Sigmoid colon (tissue), 7 donors: ENCODE data around the gene DGKH. TPM values are rescaled to one million over a fixed set of nuclear protein-coding genes. Genes with fewer than 3 reads are reported as not detected.

Experiments used
- DNase-seq: peaks from one replicate; pipeline ENCODE4 v3.0.0-alpha.2; 2019
- H3K27ac ChIP-seq, 4 donors: fragments of 200-600 bp; sonication (generic); one replicate each; pipeline ENCODE4 v1.5.1; 2016 to 2019; ENCODE audit warnings: mild to moderate bottlenecking in 1 of 4
- H3K27me3 ChIP-seq, 3 donors: fragments of 200-600 bp; sonication (generic); one replicate each; pipeline ENCODE4 v1.5.1; 2019; ENCODE audit warnings: mild to moderate bottlenecking in 1 of 3
- H3K36me3 ChIP-seq, 4 donors: fragments of 200-600 bp; sonication (generic); one replicate each; pipeline ENCODE4 v1.5.1; 2016 to 2019
- H3K4me1 ChIP-seq, 4 donors: fragments of 200-600 bp; sonication (generic); one replicate each; pipeline ENCODE4 v1.5.1; 2017 to 2019
- H3K4me3 ChIP-seq, 4 donors: fragments of 200-600 bp; sonication (generic); one replicate each; pipeline ENCODE4 v1.5.1; 2017 to 2019; ENCODE audit warnings: mild to moderate bottlenecking in 2 of 4, moderate library complexity in 1 of 4
- H3K9me3 ChIP-seq, 4 donors: fragments of 200-600 bp in 3 of 4; sonication (generic) in 3 of 4; one replicate each; pipeline versions ENCODE4 v1.5.1 to v1.6.1; 2013 to 2019
- CTCF ChIP-seq, 4 experiments: fragments of 450-650 bp in 3 of 4; fragments of 200-600 bp in 1 of 4; IDR thresholded peaks; one replicate each; pipeline ENCODE4 v1.5.1; 2016 to 2019; ENCODE audit warnings: antibody characterized with exemption in 4 of 4, mild to moderate bottlenecking in 3 of 4, moderate library complexity in 2 of 4
- EP300 ChIP-seq, 4 donors: sonication (generic); formaldehyde crosslinking; IDR thresholded peaks; one replicate each; pipeline ENCODE4 v1.6.1; 2017; ENCODE audit warnings: antibody characterized with exemption in 4 of 4
- POLR2A ChIP-seq, 2 donors: fragments of 450-650 bp; IDR thresholded peaks; one replicate each; pipeline ENCODE4 v1.6.1; 2016; ENCODE audit warnings: antibody characterized with exemption in 2 of 2, mild to moderate bottlenecking in 2 of 2, moderate library complexity in 2 of 2
- POLR2AphosphoS5 ChIP-seq, 4 donors: sonication (generic); formaldehyde crosslinking; IDR thresholded peaks; one replicate each; pipeline ENCODE4 v1.6.1; 2017; ENCODE audit warnings: antibody characterized with exemption in 4 of 4
- WGBS, 2 donors: extraction: QIAGEN DNeasy Blood & Tissue Kit; methylation state at CpG; one replicate each; pipeline ENCODE4 v1.1.7; 2013; 5-methylcytosine and 5-hydroxymethylcytosine counted together
- intact Hi-C: fragments of 100-400 bp; cut with DNase I; formaldehyde crosslinking; loops from one replicate; pipeline ENCODE4 v1.15.1; 2023
- polyA plus RNA-seq, 3 donors: library from polyadenylated mRNA; stranded (reverse); fragments of 200-250 nt; gene quantifications; one replicate each; pipeline ENCODE4 v1.2.3, GENCODE V29; 2013
- total RNA-seq, 4 donors: library from RNA; depleted of rRNA; stranded (reverse); fragments of >200 nt; gene quantifications; one replicate each; pipeline ENCODE4 v1.1.0, GENCODE V29; 2016
- donor health status: healthy with polysubstance abuse.
- donor health status: Bipolar disorder and iron deficiency.
- donor health status: healthy.

DGKH gene
- total and polyA plus RNA-seq, 7 donors = 1.2 to 23.3 (median 13.9) TPM

GRCh38 chr13:42073683-42074082 is 25.2 kb downstream of the DGKH start:
- TF ChIP-seq POLR2AphosphoS5 (IDR thresholded peaks at IDR 0.05) (no peak), CTCF (IDR thresholded peaks at IDR 0.05) (no peak), POLR2A (IDR thresholded peaks at IDR 0.05) (no peak), EP300 (IDR thresholded peaks at IDR 0.05) (no peak)
- Histone ChIP-seq H3K27ac (no peak overlapping the region), H3K4me3 (no peak overlapping the region), H3K9me3 (no peaks in the 10 kb centered on the region), H3K27me3 (no peaks in the 10 kb centered on the region), H3K36me3 (no peaks in the 10 kb centered on the region), H3K4me1 (peaks cover 0 to 44% (median 20%) of the 10 kb centered on the region in 4 donors)
- DNase-seq = no peak
- WGBS, 2 donors = 91 to 92% methylated on average over 3 of the region's 3 CpGs
- intact Hi-C loops = no loop called here

GRCh38 chr13:42075517-42075916 is 27.1 kb downstream of the DGKH start:
- H3K27me3 ChIP-seq = no peaks in the 10 kb centered on the region
- intact Hi-C loops = no loop called here
- H3K9me3 ChIP-seq = no peaks in the 10 kb centered on the region
- no peak overlapping the region for H3K4me3 ChIP-seq
- no peak for TF ChIP-seq POLR2AphosphoS5 (IDR thresholded peaks at IDR 0.05)
- no peak for TF ChIP-seq POLR2A (IDR thresholded peaks at IDR 0.05)
- TF ChIP-seq EP300 (IDR thresholded peaks at IDR 0.05) = no peak
- TF ChIP-seq CTCF (IDR thresholded peaks at IDR 0.05) = no peak
- H3K4me1 ChIP-seq = peaks cover 0 to 44% (median 20%) of the 10 kb centered on the region in 4 donors
- DNase-seq = no peak
- H3K36me3 ChIP-seq = no peaks in the 10 kb centered on the region
- H3K27ac ChIP-seq = no peak overlapping the region

GRCh38 chr13:42076309-42076713 is 27.9 kb downstream of the DGKH start:
- intact Hi-C loops = no loop called here
- no peak for DNase-seq
- no peaks in the 10 kb centered on the region for H3K27me3 ChIP-seq
- H3K9me3 ChIP-seq = no peaks in the 10 kb centered on the region
- no peaks in the 10 kb centered on the region for H3K36me3 ChIP-seq
- H3K27ac ChIP-seq = no peak overlapping the region
- TF ChIP-seq CTCF (IDR thresholded peaks at IDR 0.05) = no peak
- TF ChIP-seq POLR2A (IDR thresholded peaks at IDR 0.05) = no peak
- H3K4me3 ChIP-seq = no peak overlapping the region
- WGBS, 2 donors = 16 to 51% methylated on average over 3 of the region's 3 CpGs
- peaks cover 0 to 44% (median 18%) of the 10 kb centered on the region in 4 donors for H3K4me1 ChIP-seq

GRCh38 chr13:42078128-42078808 is 29.8 kb downstream of the DGKH start:
- Histone ChIP-seq H3K36me3 (no peaks in the 10 kb centered on the region), H3K9me3 (no peaks in the 10 kb centered on the region), H3K4me3 (no peak overlapping the region), H3K27me3 (no peaks in the 10 kb centered on the region), H3K4me1 (peaks cover 0 to 29% (median 15%) of the 10 kb centered on the region in 4 donors), H3K27ac (no peak overlapping the region)
- intact Hi-C loops = no loop called here
- no peak for DNase-seq
- WGBS, 2 donors = 82 to 91% methylated on average over 5 of the region's 5 CpGs
- no peak for TF ChIP-seq POLR2AphosphoS5 (IDR thresholded peaks at IDR 0.05)
- no peak for TF ChIP-seq CTCF (IDR thresholded peaks at IDR 0.05)
- no peak for TF ChIP-seq EP300 (IDR thresholded peaks at IDR 0.05)
- no peak for TF ChIP-seq POLR2A (IDR thresholded peaks at IDR 0.05)
